Activated CD4-positive, CD25-positive, alpha-beta regulatory T cell treated with anti-CD3 and anti-CD28 coated beads, Interleukin-2, amount 50 U/mL, for 24 hours (primary cell): ENCODE measurements around the gene TLR4.

Experiments used
- ATAC-seq, 2 donors: fragments of 150-1000 bp; cut with Tn5 transposase; one replicate each; pipeline ENCODE4 v1.10.0; 2021; ENCODE audit warnings: mild to moderate bottlenecking in 1 of 2, moderate library complexity in 1 of 2

TLR4 gene

DNA sequence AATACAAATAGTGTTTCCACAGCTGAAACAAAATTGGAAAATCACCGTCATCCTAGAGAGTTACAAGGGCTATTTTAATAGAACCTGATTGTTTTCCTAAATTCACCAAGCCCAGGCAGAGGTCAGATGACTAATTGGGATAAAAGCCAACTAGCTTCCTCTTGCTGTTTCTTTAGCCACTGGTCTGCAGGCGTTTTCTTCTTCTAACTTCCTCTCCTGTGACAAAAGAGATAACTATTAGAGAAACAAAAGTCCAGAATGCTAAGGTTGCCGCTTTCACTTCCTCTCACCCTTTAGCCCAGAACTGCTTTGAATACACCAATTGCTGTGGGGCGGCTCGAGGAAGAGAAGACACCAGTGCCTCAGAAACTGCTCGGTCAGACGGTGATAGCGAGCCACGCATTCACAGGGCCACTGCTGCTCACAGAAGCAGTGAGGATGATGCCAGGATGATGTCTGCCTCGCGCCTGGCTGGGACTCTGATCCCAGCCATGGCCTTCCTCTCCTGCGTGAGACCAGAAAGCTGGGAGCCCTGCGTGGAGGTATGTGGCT lies at the start of gene TLR4:
Gene TLR4 (plus strand): TSS at position 380 of the 552 bp plus-strand sequence. CDS start 70 bp downstream, at position 450.
- ATAC-seq, result peak; percentile 60 to 65

DNA sequence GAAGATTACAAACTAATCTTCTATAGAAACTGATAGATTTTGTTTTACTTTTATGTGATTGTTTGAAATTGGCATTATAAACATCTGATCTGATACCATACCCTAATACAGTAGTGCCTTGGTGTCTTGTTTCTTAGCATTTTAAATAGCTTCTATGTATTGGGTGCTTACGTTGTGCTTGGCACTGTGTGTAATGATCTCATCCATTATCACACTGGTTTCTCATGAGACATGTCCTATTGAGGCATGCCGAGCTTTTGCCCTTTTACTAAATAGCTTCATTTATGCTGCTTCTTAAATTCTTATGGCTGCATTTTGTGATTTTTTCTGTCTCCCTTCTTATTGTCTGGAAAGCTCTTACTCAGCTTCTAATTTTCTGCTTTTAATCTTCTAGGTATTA lies 48.2 kb upstream of the TLR4 start:
- ATAC-seq, result no peak

DNA sequence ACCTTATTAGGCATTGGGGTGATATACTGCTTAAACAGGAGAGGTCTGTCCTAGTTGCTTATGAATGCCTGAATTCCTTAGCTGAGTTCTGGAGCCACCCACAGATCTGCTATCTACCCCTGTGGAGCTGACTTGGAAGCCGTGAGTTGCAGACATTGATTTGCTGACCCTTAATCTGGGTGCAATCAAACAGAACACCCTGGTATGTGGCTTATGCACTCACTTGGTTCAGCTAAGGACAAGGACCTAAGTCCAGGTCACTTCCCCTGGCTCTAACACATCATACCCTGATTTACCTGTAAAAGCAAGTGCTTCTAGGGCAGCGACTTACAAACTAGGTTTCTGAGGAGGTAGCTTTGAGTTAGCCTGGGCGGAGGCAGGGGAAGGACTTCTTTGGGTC lies 41.6 kb upstream of the TLR4 start:
- ATAC-seq, result no peak

DNA sequence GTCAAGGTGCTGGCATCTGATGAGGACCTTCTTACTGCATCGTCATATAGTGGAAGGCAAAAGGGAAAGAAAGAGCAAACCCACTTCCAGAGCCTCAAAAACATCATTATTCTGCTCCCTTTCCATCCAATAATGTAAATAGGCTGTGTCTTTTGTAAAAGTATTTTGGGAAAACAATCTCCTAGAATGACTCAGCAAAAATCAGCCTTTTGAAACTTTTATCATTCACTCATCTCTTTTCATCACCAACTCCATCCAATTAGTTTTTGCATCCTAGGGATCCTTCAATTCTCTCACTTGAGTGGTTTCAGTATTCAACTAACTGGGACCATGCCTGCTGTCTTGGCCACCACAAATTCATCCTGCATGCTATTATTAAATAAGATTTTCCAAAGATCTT lies 39.8 kb upstream of the TLR4 start:
- ATAC-seq, result no peak

GRCh38 chr9:117665601-117666385 lies 38.4 kb upstream of the TLR4 start:
- ATAC-seq, result no peak

GRCh38 chr9:117671468-117671867 lies 32.7 kb upstream of the TLR4 start:
- ATAC-seq, result no peak

DNA sequence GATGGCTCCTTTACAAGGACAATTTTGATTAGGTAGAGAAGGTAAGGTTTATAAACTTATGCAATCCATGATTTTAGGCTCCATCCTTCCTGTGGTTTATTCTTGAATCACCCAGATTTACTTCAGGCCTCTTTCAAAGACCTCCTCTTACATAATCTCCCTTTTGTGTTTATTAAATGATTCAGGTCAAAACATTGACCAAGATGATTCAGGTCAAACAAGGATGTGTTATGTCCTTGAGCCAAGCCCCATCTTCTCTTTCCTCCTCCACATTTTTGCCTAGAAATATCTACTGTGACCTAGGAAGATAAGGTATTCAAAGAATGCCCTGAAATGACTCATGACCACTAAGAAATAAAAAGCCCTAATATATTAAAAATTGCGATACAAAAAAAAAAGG lies 31.8 kb upstream of the TLR4 start:
- no peak for ATAC-seq

GRCh38 chr9:117677572-117677971 lies 26.6 kb upstream of the TLR4 start:
- no peak for ATAC-seq

DNA sequence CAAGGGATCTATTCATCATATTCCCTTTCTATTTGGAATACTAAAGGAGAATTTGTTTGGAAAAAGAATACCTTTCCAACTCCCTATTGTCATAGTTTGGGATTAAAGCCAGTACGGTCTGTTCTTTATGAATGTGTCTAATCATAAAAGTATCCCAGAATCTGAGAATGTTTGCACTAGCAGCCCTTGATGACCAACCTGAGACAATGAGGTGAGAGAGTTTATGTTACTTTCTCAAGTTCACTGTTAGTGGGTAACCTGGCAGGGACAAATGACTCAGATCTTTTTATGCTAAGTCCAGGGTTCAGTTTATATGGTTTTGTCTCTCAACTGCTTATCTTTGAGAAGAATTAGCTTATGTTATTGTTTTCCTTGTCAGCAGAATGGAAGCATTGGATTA lies 25.3 kb upstream of the TLR4 start:
- no peak for ATAC-seq

DNA sequence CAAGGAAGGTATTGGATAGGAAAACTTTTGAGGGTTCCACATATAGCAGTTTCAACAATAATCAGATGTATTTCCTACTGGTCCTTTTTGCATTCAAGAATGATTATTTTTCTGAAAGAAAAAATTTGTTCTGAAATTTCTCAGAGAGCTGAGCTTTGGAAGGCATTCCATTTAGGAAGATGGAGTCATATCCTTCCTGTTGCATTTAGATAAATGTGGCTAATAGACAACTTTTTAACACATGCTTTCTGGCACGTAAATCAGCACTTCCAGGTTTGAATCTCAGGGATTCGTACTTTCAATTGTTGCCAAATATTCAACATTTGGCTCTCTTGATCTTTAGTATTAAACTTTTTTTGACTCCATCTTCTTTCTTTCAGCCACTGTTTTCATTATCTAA lies 24.8 kb upstream of the TLR4 start:
- no peak for ATAC-seq

GRCh38 chr9:117681888-117682287 lies 22.3 kb upstream of the TLR4 start:
- no peak for ATAC-seq

GRCh38 chr9:117682955-117683710 lies 21.1 kb upstream of the TLR4 start:
- peak in 1 of 2 donors; percentile 36 for ATAC-seq

DNA sequence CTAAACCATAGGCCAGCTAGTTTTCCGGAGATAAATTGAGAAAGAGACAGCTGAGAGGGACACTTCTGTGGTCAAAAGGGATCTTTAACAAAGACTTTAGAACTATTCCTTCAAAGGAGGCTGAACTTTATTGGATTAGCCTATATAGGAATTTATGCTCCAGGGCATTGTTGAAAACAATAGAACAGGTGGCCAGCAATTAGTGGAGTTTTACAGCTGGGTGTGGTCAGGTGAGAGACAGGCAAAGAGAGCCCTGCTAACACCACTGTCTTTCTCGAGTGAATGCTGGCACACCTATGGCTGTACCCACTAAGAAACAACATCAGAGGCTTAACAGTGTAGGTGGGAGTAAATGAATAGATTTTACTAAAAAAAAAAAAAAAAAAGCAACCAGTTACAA lies 16.7 kb upstream of the TLR4 start:
- ATAC-seq, result no peak

DNA sequence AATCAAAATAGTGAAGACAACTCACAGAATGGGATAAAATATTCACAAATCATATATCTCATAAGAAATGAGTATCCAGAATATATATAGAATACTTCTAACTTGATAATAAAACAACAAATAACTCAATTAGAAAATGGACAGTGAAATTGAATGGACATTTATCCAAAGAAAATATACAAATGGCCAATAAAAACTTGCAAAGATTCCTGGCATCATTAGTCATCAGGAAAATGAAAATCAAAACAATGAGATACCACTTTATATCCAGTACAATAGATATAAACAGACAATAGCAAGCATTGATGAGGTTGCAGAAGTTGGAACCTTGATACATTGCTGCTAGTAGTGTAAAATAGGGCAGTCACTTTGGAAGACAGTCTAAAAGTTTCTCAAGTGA lies 12.8 kb upstream of the TLR4 start:
- ATAC-seq, result no peak

DNA sequence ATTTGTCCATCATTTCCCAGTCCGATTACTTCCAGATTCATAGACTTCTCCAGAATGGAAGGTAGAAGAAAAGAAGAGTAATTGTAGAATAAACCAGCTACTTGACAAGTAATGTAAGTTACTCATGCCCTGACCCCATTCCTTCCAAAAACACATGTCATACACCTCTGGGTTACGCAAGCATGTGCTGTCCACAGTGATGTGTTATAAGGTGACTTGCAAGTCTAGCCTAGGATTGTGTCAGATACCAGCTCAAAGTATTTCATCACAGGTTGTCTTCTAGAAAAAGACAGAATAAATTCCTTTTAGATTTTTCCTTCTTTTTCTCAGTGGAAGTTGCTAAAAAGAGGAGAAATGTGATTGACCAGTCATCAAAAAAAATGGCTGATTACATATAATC lies 8.0 kb upstream of the TLR4 start:
- no peak for ATAC-seq

- ATAC-seq, result no peak
Observed at GRCh38 chr9:117697046-117697445, 7.2 kb upstream of the TLR4 start.

- ATAC-seq, result no peak
Observed at GRCh38 chr9:117703537-117703936, 666 bp upstream of the TLR4 start.

- ATAC-seq, result no peak
Observed at GRCh38 chr9:117704597-117704996, 394 bp downstream of the TLR4 start.

GRCh38 chr9:117705386-117705785 lies 1.2 kb downstream of the TLR4 start:
- ATAC-seq, result no peak

GRCh38 chr9:117706421-117707116 lies 2.4 kb downstream of the TLR4 start:
- ATAC-seq, result no peak

- no peak for ATAC-seq
Observed at GRCh38 chr9:117707561-117707960, 3.4 kb downstream of the TLR4 start.

- ATAC-seq, result no peak
Observed at GRCh38 chr9:117709936-117710335, 5.7 kb downstream of the TLR4 start.

DNA sequence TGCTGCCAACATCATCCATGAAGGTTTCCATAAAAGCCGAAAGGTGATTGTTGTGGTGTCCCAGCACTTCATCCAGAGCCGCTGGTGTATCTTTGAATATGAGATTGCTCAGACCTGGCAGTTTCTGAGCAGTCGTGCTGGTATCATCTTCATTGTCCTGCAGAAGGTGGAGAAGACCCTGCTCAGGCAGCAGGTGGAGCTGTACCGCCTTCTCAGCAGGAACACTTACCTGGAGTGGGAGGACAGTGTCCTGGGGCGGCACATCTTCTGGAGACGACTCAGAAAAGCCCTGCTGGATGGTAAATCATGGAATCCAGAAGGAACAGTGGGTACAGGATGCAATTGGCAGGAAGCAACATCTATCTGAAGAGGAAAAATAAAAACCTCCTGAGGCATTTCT lies 10.1 kb downstream of the TLR4 start:
- ATAC-seq, result no peak
